GM21515 (cell line): ENCODE data around the gene PSENEN.
"Not testable (repeated sequence)": the region's sequence is repeated elsewhere in the genome, so short reads cannot be mapped to it uniquely, and the experiment has no call there.

Experiments
- ATAC-seq: cut with Tn5 transposase; IDR thresholded peaks from one replicate; pipeline ENCODE4 v1.9.1; 2021; ENCODE audit not compliant: unreplicated experiment

PSENEN gene

GRCh38 chr19:35718345-35719041 is 27.0 kb upstream of the PSENEN start:
- no peak for ATAC-seq

DNA sequence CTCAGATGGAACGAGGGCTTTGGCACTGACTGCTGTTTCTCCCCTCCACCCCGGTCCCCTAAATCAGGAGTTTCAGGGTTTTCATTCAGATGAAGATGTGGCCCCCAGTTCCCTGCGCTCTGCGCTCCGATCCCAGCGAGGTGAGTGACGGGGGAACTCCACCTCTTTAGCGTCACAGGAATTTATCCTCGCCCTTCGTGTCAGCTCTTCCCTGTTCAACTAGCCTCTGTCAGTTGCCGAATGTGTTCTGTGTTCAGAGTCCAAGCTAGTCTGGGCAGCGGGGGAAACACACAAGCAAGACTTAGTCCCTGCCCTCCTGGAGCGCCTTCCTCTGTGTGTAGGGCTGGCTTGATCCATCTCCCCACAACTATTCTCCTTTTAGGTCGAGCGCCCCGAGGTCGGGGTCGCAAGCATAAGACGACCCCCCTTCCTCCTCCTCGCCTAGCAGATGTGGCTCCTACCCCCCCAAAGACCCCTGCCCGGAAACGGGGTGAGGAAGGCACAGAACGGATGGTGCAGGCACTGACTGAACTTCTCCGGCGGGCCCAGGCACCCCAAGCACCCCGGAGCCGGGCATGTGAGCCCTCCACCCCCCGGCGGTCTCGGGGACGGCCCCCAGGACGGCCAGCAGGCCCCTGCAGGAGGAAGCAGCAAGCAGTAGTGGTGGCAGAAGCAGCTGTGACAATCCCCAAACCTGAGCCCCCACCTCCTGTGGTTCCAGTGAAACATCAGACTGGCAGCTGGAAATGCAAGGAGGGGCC is 25.9 kb upstream of the PSENEN start:
- no peak for ATAC-seq

DNA sequence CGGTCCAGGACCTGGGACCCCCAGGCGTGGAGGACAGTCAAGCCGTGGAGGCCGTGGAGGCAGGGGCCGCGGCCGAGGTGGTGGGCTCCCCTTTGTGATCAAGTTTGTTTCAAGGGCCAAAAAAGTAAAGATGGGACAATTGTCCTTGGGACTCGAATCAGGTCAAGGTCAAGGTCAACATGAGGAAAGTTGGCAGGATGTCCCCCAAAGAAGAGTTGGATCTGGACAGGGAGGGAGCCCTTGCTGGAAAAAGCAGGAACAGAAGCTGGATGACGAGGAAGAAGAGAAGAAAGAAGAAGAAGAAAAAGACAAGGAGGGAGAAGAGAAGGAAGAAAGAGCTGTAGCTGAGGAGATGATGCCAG is 25.3 kb upstream of the PSENEN start:
- ATAC-seq, result no peak

- ATAC-seq, result no peak
Measured at GRCh38 chr19:35720648-35721047, 24.8 kb upstream of the PSENEN start.

DNA sequence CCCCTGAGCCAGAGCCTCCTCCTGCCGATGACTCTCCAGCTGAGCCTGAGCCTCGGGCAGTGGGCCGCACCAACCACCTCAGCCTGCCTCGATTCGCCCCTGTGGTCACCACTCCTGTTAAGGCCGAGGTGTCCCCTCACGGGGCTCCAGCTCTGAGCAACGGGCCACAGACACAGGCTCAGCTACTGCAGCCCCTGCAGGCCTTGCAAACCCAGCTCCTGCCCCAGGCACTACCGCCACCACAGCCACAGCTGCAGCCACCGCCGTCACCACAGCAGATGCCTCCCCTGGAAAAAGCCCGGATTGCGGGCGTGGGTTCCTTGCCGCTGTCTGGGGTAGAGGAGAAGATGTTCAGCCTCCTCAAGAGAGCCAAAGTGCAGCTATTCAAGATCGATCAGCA is 24.1 kb upstream of the PSENEN start:
- no peak for ATAC-seq

DNA sequence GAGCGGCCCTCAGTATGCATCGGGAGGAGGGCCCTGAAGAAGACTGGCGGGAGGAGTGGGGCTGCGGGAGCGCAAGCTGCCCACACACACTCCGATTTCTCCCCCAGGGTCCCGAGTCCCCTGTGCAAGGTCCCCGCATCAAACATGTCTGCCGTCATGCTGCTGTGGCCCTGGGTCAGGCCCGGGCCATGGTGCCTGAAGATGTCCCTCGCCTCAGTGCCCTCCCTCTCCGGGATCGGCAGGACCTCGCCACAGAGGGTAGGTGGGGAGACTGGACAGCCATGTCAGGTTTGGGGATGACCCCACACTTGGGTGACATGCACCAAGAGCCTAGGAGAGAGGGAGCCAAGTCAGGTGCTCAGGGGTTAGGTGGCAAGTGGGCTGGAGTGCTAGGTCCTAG is 23.0 kb upstream of the PSENEN start:
- no peak for ATAC-seq

DNA sequence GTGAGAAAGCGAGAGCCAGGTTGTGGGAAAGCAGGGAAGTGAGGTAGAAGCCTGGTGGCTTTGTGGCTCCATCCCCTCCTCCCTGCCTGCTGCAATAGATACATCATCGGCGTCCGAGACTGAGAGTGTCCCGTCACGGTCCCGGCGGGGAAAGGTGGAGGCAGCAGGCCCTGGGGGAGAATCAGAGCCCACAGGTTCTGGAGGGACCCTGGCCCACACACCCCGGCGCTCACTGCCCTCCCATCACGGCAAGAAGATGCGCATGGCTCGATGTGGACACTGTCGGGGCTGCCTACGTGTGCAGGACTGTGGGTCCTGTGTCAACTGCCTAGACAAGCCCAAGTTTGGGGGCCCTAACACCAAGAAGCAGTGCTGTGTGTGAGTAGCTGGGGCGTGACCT is 22.6 kb upstream of the PSENEN start:
- no peak for ATAC-seq

- no peak for ATAC-seq
Measured at GRCh38 chr19:35723671-35724070, 21.8 kb upstream of the PSENEN start.

DNA sequence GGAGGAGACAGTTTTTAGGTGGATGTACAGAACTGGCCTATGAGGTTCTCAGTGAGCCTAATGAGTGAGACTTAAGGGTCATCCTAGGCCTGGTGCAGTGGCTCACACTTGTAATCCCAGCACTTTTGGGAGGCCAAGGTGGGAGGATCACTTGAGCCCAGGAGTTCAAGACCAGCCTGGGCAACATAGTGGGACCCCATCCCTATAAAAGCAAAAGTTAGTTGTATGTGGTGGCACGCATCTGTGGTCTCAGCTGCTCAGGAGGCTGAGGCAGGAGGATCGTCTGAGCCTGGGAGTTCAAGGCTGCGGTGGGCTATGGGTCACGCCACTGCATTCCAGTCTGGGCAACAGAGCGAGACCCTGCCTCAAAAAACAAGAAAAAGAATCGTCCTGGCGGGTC is 21.3 kb upstream of the PSENEN start:
- ATAC-seq, result not testable (repeated sequence)

DNA sequence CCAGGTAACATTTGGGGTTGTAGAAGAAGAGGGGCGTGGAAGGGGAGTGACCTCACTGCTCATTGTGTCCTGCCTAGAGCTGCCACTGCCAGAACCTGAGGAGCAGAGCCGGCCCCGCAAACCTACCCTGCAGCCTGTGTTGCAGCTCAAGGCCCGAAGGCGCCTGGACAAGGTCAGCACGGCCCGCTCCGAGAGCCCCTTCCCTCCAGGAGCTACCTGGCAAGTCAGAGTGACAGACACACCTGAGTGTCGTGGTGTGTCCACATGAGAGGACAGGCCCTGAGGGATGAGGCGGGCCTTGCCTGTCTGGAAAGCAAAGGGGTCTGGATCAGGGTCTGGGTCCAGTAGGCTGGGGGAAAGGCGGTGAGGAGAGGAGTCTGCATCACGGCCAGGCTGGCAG is 20.9 kb upstream of the PSENEN start:
- ATAC-seq, result no peak

DNA sequence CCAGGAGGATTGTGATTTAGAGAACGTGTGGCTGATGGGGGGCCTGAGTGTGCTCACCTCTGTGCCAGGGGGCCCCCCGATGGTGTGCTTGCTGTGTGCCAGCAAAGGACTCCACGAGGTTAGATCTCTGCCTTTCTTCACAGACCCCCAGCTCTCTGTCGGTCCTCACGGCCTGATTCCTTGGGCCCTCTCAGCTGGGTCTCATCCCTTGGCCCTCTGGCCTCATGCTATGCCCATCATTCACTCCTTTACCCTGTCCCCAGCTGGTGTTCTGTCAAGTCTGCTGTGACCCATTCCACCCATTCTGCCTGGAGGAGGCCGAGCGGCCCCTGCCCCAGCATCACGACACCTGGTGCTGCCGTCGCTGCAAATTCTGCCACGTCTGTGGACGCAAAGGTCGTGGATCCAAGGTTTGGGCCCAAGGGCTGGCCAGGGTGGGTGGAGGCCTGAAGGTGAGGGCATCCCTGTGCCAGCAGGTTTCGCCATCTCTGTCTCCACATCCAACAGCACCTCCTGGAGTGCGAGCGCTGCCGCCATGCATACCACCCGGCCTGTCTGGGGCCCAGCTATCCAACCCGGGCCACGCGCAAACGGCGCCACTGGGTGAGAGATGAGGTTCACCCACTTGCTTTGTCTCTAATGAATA is 20.1 kb upstream of the PSENEN start:
- no peak for ATAC-seq

DNA sequence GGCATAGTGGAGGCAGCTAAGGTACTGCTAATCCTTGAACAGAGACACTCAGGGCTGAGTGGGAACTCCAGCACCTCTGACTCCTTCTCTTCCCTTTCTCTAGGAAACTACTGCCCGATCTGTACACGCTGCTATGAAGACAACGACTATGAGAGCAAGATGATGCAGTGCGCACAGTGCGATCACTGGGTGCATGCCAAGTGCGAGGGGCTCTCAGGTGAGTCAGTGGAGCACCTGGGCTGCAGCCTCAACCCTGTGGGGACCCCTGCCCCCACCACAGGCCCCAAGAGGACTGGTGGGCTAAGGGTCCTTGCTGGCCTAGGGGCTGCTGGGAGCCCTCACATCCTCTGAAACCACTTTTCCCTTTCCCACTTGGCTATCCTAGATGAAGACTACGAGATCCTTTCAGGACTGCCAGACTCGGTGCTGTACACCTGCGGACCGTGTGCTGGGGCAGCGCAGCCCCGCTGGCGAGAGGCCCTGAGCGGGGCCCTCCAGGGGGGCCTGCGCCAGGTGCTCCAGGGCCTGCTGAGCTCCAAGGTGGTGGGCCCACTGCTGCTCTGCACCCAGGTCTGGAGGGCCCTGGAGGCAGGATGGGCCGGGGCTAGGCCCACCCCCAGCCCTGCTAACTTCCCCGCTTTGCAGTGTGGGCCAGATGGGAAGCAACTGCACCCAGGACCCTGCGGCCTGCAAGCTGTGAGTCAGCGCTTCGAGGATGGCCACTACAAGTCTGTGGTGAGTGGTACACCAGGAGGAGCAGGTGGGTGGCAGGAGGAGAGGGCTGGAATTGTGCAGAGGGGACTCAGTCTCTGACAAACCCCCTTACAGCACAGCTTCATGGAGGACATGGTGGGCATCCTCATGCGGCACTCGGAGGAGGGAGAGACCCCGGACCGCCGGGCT is 18.1 kb upstream of the PSENEN start:
- no peak for ATAC-seq

GRCh38 chr19:35727956-35728706 is 17.3 kb upstream of the PSENEN start:
- no peak for ATAC-seq

GRCh38 chr19:35729021-35729420 is 16.4 kb upstream of the PSENEN start:
- ATAC-seq, result no peak

DNA sequence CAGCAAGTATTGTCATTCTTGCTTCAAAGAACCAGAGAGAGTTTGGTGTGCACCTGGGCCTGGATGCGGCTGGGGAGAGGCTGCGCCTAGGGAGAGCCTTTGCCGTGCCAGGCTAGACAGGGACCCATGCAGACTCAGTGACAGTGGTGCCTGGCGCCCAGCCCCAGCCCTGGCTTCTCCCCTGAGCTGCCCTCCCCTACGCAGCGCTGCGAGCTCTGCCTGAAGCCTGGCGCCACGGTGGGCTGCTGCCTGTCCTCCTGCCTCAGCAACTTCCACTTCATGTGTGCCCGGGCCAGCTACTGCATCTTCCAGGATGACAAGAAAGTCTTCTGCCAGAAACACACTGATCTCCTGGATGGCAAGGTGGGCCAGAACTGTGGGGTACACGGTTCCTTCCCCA is 15.7 kb upstream of the PSENEN start:
- no peak for ATAC-seq

DNA sequence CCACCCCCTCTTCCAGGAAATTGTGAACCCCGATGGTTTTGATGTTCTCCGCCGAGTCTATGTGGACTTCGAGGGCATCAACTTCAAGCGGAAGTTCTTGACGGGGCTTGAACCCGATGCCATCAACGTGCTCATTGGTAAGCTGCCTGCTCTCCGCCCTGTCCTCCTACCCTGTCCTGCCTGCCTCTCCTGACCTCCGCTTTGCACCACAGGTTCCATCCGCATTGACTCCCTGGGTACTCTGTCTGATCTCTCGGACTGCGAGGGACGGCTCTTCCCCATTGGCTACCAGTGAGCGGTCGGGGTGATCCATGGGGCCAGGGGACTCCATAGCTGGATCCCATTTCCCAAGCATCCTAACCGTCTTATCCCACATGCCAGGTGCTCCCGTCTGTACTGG is 15.1 kb upstream of the PSENEN start:
- ATAC-seq, result no peak

DNA sequence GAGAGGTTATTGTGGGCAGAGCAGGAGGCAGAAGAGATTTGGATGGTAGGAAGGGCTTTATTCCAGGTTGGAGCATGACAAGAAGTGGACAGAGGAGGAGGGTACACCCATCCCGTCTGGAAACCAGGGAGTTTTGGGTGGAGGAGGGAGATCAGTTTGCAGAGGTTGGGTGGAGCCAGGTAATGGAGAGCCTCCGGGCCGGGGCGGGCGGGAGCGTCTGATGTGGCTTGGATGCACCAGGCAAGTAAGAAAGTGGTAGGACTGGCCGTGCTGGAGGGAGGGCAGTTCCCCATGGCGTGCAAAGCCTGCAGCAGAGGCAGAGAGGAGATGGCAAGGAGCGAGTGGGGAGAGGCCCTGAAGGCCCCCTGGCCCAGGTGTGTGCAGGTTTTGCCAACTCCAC is 14.1 kb upstream of the PSENEN start:
- ATAC-seq, result no peak

GRCh38 chr19:35731779-35732405 is 13.6 kb upstream of the PSENEN start:
- no peak for ATAC-seq

DNA sequence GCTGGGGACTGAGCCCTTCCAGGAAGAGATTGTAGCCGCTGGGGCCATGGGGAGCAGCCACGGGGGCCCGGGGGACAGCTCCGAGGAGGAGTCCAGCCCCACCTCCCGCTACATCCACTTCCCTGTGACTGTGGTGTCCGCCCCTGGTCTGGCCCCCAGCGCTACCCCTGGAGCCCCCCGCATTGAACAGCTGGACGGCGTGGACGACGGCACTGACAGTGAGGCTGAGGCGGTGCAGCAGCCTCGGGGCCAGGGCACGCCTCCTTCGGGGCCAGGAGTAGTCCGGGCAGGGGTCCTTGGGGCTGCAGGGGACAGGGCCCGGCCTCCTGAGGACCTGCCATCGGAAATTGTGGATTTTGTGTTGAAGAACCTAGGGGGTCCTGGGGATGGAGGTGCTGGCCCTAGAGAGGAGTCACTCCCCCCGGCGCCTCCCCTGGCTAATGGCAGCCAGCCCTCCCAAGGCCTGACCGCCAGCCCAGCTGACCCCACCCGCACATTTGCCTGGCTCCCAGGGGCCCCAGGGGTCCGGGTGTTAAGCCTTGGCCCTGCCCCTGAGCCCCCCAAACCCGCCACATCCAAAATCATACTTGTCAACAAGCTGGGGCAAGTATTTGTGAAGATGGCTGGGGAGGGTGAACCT is 12.8 kb upstream of the PSENEN start:
- no peak for ATAC-seq
